GM21515 (cell line): ENCODE data around the gene VDAC2.
"Not testable (repeated sequence)": the region's sequence is repeated elsewhere in the genome, so short reads cannot be mapped to it uniquely, and the experiment has no call there.

Experiments
- ATAC-seq: cut with Tn5 transposase; IDR thresholded peaks from one replicate; pipeline ENCODE4 v1.9.1; 2021; ENCODE audit not compliant: unreplicated experiment

Gene VDAC2

DNA sequence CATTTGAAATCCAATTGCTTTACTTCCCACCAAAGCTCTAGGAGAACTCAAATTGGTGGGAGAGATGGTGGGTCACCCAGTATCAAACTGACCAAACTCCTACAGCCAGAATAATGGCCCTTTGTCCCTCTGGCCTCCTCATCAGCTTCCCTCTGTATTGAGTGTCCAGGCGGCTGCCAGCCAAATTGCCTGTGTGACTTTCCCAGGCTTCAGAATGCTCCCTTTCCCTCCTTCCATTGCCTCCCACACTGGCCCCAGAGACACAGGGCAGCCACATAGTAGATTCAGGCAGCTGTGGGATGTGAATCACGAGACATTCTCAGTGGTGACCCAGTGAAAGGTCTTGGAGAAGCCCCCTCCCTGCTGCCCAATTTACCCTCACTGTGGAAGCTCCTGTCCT, 12.7 kb upstream of the VDAC2 start:
- no peak for ATAC-seq

DNA sequence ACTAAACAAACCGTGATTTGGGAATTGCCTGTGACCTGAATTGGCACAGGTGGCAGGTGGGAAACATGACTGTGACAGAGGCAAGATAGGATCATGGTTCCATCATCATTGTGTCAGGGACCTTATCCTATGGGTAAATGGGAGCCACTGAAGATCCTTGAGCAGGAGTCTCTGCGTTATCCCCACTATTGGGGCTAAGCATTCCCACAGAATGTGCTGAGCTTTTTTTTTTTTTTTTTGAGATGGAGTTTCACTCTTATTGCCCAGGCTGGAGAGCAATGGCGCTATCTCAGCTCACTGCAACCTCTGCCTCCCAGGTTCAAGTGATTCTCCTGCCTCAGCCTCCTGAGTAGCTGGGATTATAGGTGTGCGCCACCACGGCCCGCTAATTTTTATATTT, 10.6 kb upstream of the VDAC2 start:
- ATAC-seq: not testable (repeated sequence)

- ATAC-seq: no peak
Observed at GRCh38 chr10:75201793-75202307, 8.7 kb upstream of the VDAC2 start.

GRCh38 chr10:75202321-75203045, 8.1 kb upstream of the VDAC2 start:
- no peak for ATAC-seq

GRCh38 chr10:75203046-75203620, 7.5 kb upstream of the VDAC2 start:
- ATAC-seq: not testable (repeated sequence)

GRCh38 chr10:75203724-75204123, 6.9 kb upstream of the VDAC2 start:
- no peak for ATAC-seq

GRCh38 chr10:75205908-75206307, 4.7 kb upstream of the VDAC2 start:
- no peak for ATAC-seq

DNA sequence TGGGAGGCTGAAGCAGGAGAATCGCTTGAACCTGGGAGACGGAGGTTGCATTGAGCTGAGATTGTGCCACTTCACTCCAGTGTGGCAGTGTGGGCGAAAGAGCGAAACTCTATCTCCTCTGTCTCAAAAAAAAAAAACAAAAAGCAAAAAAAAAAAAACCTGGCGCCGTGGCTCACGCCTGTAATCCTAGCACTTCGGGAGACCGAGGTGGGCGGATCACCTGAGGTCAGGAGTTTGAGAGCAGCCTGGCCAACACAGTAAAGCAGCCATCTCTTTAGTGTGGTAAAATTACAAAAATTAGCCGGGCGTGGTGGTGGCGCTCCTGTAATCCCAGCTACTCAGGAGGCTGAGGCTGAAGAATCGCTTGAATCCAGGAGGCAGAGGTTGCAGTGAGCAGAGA, 4.0 kb upstream of the VDAC2 start:
- ATAC-seq: not testable (repeated sequence)

GRCh38 chr10:75207079-75207856, 3.3 kb upstream of the VDAC2 start:
- ATAC-seq: no peak

DNA sequence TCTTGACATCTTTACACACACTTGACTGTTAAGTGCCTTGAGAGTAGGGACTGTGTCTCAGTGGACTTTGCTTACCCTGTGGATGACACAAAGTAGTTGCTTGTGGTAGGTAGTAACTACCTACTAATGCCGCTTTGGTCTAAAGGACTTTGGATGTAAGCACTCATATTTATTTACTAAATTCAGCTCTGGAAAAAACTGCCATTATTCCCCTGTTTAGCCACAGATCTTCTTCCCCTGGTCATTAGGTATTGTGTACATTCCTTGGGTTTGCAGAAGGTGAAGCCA, 2.8 kb upstream of the VDAC2 start:
- no peak for ATAC-seq

DNA sequence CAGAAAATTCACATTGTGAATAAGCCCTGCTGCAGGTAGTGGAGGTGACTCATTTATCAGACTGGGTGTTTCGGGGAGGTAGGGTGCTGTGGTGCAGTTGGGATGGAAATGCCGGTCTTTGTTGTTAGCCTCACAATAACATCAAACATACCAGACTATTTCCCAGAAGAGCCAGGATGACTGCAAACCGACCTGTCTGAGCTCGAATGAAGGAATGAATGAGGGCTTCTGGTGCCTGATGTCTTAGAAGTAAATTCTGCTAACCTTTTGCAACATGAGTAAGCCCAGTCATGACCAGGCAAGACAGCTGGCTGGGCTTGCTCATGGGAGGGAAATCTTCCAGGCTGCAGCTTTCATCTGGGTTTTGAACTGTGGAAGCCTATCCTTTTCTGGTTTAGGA, 2.4 kb upstream of the VDAC2 start:
- ATAC-seq: no peak

DNA sequence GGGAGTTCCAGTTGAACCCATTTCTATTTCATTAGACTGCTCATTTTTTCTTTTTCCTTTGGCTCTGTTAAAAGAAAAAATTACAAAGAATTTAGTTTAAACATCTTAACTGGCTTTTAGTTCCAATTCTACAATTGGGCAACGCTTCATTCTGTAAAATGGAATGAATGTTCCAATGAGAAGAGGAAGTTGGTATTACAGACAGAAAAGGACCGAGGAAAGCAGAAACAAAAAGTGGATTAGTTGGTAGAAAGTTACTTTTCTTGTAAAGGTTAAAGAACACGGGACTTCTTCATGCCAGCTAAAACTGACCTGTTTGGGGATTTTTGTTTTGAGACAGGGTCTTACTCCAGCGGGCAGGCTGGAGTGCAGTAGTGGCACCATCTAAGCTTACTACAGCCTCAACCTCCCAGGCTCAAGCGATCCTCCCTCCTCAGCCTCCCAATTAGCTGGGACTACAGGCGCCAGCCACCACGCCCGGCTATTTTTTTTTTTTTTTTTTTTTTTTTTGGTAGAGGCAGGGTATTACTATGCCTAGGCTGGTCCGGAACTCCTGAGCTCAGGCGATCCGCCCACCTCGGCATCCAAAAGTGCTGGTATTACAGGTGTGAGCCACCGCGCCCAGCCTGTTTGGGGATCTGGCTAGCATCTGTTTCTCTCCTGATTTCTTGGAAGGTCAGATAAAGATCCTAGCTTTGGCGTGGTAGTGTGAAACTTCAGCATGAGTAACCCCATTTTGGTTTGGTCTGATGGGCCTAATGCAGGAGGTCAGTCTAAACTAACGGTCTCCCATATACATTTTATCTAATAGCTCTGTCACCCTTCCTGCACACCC, 1.3 kb upstream of the VDAC2 start:
- ATAC-seq: no peak

DNA sequence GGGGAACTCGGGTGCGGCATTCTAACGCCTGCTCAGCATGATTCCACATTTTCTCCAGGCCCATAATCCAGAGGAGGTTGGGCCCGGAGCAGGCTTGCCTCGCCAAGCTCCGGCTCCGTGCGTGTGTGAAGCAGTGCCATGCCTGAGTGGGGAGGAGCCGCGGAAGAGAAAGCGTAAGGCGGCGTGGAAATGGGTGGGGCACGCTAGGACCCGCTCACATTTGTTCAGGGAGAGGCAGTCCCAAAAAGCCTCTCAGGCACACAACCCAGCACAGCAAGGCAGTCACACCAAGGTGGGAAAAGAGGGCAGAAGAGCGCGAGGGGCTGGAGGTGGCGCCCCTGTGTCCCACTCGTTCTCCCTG, 695 bp upstream of the VDAC2 start:
- peak; percentile 58 for ATAC-seq

DNA sequence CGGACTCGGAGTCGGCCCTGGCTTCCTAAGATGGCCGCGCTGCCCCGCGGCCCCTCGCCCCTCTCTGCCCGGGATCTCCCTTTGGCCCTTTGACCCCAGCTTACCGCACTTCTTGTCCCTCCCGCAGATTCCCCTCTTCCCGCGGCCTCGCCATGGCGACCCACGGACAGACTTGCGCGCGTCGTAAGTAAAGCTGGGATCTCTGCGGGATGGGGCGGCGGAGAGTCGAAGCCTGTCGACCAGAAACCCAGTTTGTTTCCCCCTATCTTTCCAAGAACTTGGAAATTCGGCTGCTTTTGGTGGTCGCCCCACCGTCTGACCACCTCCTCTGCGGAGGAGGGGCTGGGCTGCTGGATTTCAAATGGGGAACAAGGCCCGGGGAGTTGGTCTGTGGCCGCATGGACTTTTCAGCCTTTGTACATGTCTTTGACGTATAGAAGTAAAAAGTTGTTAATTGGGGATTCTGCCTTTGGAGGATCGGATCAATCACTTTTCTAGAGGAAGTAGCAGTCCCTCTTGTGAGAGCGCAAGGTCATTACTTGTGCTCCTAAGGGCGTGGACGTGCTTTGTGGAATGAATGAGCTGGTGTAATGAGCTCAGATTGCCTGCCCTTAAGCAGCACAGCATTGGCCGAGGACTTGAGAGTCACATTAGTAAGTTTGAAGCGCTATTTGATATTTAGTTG, 553 bp downstream of the VDAC2 start:
- no peak for ATAC-seq

GRCh38 chr10:75212343-75212742, 1.7 kb downstream of the VDAC2 start:
- no peak for ATAC-seq

GRCh38 chr10:75220274-75220673, 9.7 kb downstream of the VDAC2 start:
- ATAC-seq: no peak

DNA sequence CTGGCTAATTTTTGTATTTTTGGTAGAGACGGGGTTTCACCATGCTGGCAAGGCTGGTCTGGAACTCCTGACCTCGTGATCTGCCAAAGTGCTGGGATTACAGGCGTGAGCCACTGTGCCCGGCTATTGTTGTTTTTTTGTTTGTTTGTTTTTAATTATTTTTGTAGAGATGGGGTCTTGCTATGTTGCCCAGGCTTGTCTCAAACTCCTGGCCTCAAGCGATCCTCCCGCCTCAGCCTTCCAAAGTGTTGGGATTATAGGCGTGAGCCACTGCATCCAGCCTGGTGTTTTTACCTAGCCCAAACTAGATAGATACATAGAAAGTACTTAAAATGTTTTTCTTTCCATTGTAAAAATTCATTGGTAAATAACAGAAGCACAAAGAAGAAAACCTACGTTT, 10.9 kb downstream of the VDAC2 start:
- not testable (repeated sequence) for ATAC-seq

GRCh38 chr10:75223507-75223906, 12.9 kb downstream of the VDAC2 start:
- no peak for ATAC-seq

DNA sequence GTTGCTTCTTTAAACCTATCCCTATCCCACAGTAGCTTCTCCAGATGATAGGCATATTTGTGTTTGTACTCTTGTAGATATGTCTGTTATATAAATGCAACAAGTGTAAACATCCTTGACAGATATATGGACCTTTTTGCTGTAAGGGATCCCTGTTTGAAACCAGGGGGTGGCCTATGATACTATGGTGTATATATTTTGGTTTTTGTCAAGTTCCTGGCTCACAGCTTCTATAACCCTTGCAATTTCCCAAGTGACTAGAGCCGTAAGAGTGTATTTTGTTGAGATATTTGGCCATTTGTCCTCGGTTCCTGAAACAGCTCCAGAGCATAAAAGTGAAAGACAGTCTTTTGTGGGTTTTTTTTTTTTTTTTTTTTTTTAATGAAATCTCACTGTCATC, 15.5 kb downstream of the VDAC2 start:
- no peak for ATAC-seq

DNA sequence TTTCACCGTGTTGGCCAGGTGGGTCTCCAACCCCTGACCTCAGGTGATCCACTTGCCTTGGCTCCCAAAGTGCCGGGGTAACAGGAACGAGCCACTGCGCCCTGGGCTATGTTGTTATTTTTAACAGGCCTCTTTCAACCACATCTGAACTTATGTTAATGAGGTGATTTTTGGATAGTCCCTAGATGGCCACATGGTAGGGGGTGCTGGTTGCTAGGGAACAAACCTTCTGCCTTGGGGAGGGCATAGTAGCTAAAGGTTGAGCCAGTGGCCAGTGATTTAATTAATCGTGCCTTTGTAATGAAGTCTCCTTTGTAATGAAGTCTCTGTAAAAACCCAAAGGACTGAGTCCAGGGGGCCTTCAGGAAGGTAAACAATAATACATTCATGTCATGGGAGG, 16.1 kb downstream of the VDAC2 start:
- ATAC-seq: no peak

GRCh38 chr10:75228278-75228677, 17.7 kb downstream of the VDAC2 start:
- no peak for ATAC-seq
